GM10248 (cell line): ENCODE data around the gene TRA2A.
A peak's percentile ranks its signal among the peaks of the same experiment; 100 is the strongest.
"Not testable (repeated sequence)": the region's sequence is repeated elsewhere in the genome, so short reads cannot be mapped to it uniquely, and the experiment has no call there.

Experiments used
- CTCF ChIA-PET: fragments of 300-600 bp; sonication (Branson Sonifier 250); formaldehyde crosslinking; extraction: SDS; loops from one replicate; lab custom pipeline; 2021; ENCODE audit warnings: antibody characterized with exemption; lab: Yijun Ruan, JAX
- POLR2A ChIA-PET: fragments of 350-650 bp; sonication (Branson Sonifier 250); formaldehyde crosslinking; extraction: SDS; loops from one replicate; lab custom pipeline; 2020; ENCODE audit warnings: antibody characterized with exemption; lab: Yijun Ruan, JAX
- DNase-seq: peaks from one replicate; pipeline ENCODE4 v3.0.0; 2012; ENCODE audit errors: extremely low spot score
- TF ChIP-seq, protein P1 (sequence below): IDR thresholded peaks from 2 replicates; pipeline ENCODE4 v1.5.1; 2012; ENCODE audit warnings: mild to moderate bottlenecking, low read depth; ENCODE audit errors: extremely low read depth, missing control alignments, control extremely low read depth

The TRA2A gene

GRCh38 chr7:23531050-23531793 lies 559 bp downstream of the TRA2A start:
- peak; percentile 43 for DNase-seq
- TF ChIP-seq, protein P1, sequence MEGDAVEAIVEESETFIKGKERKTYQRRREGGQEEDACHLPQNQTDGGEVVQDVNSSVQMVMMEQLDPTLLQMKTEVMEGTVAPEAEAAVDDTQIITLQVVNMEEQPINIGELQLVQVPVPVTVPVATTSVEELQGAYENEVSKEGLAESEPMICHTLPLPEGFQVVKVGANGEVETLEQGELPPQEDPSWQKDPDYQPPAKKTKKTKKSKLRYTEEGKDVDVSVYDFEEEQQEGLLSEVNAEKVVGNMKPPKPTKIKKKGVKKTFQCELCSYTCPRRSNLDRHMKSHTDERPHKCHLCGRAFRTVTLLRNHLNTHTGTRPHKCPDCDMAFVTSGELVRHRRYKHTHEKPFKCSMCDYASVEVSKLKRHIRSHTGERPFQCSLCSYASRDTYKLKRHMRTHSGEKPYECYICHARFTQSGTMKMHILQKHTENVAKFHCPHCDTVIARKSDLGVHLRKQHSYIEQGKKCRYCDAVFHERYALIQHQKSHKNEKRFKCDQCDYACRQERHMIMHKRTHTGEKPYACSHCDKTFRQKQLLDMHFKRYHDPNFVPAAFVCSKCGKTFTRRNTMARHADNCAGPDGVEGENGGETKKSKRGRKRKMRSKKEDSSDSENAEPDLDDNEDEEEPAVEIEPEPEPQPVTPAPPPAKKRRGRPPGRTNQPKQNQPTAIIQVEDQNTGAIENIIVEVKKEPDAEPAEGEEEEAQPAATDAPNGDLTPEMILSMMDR, result no peak
- ChIA-PET POLR2A (interaction anchor here (0.5 to 0.6 kb wide), 2 partner anchors 355 to 1594 kb away, joined by 3 read pairs; partner anchors contain the start of gene CYCS), CTCF (interaction anchor here (0.8 to 2.2 kb wide), 3 partner anchors 11 to 15 kb away, joined by 3 to 7 read pairs (median 5); no protein-coding TSS in a partner anchor)

DNA sequence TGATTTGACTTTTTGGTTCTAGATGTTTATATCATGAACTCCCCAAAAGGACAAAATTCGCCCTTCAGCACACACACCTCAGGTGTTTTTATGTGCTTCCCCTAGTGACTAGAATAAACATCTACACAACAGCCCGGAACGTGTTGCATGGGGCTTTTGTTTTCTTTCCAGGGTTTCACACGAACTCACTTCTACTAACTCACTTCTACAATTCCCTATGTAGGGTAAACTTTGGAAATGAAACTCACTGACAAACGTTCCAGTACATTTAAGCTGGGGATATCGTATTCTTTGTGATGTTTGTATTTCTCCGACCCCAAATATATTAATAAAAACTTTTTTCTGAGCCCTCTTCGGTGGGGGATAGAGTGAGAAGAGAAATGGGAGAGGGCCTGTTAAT lies 1.4 kb downstream of the TRA2A start:
- DNase-seq, result peak; percentile 67
- TF ChIP-seq, protein P1, result no peak
- POLR2A ChIA-PET, result interaction anchor here (0.6 kb wide), 1 partner anchor 1594 kb away, joined by 3 read pairs; the partner anchor contains the start of gene CYCS
- CTCF ChIA-PET, result interaction anchor here (1.4 kb wide), 1 partner anchor 13 kb away, joined by 5 read pairs; no protein-coding TSS in a partner anchor

GRCh38 chr7:23529262-23529859 lies 2.4 kb downstream of the TRA2A start:
- CTCF ChIA-PET, result interaction anchor here (1.6 kb wide), 1 partner anchor 18 kb away, joined by 4 read pairs; no protein-coding TSS in a partner anchor

GRCh38 chr7:23525611-23526010 lies 6.2 kb downstream of the TRA2A start:
- CTCF ChIA-PET, result not testable (repeated sequence)
- POLR2A ChIA-PET, result interaction anchor here (0.7 to 1.6 kb wide), 3 partner anchors 15 to 815 kb away, joined by 3 read pairs; no protein-coding TSS in a partner anchor

More at GRCh38 chr7:23529262-23529859, 2.4 kb downstream of the TRA2A start:
- POLR2A ChIA-PET, result interaction anchor here (0.6 to 0.8 kb wide), 2 partner anchors 11 to 72 kb away, joined by 3 to 5 read pairs; no protein-coding TSS in a partner anchor
- DNase-seq, result no peak
- TF ChIP-seq, protein P1, result no peak

DNA sequence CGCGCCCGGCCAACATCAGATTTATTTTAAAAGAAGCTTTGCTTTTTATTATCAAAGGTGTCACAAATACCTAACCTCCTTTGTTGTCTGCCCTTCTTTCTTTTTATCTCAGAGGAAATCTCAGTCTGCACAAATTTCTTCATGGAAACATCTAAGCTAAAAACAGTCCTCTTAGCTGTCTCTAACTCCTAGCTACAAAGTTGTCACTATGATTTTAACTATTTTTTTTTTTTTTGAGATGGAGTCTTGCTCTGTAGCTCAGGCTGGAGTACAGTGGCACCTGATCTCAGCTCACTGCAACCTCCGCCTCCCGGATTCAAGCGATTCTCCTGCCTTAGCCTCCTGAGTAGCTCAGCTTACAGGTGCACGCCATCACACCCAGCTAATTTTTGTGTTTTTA lies 7.3 kb downstream of the TRA2A start:
- ChIA-PET CTCF (interaction anchor here (0.8 to 2.2 kb wide), 7 partner anchors 15 to 252 kb away, joined by 3 to 10 read pairs (median 3); no protein-coding TSS in a partner anchor), POLR2A (interaction anchor here (0.6 to 1.7 kb wide), 5 partner anchors 20 to 230 kb away, joined by 3 to 7 read pairs (median 3); no protein-coding TSS in a partner anchor)
- TF ChIP-seq, protein P1, result no peak
- DNase-seq, result no peak

More at GRCh38 chr7:23525611-23526010, 6.2 kb downstream of the TRA2A start:
- not testable (repeated sequence) for DNase-seq

- CTCF ChIA-PET, result interaction anchor here (1.2 to 2.2 kb wide), 4 partner anchors 16 to 251 kb away, joined by 3 to 10 read pairs (median 4); no protein-coding TSS in a partner anchor
- DNase-seq, result no peak
- TF ChIP-seq, protein P1, result no peak
- POLR2A ChIA-PET, result interaction anchor here (0.9 to 1.7 kb wide), 3 partner anchors 19 to 1602 kb away, joined by 3 to 5 read pairs (median 3); partner anchors contain the start of gene CYCS
Measured at GRCh38 chr7:23523486-23524075, 8.2 kb downstream of the TRA2A start.
